Activated naive CD4-positive, alpha-beta T cell treated with Interleukin-2 at 50 U/mL for 16 hours (primary cell): ENCODE measurements around the gene WNT6.

Experiments
- DNase-seq: peaks from one replicate; pipeline ENCODE4 v3.0.0-alpha.2; 2020

Gene WNT6

GRCh38 chr2:218895326-218895725 lies 35.7 kb downstream of the WNT6 start:
- DNase-seq = no peak

- DNase-seq = no peak
Observed at GRCh38 chr2:218895759-218896500, 36.3 kb downstream of the WNT6 start.

DNA sequence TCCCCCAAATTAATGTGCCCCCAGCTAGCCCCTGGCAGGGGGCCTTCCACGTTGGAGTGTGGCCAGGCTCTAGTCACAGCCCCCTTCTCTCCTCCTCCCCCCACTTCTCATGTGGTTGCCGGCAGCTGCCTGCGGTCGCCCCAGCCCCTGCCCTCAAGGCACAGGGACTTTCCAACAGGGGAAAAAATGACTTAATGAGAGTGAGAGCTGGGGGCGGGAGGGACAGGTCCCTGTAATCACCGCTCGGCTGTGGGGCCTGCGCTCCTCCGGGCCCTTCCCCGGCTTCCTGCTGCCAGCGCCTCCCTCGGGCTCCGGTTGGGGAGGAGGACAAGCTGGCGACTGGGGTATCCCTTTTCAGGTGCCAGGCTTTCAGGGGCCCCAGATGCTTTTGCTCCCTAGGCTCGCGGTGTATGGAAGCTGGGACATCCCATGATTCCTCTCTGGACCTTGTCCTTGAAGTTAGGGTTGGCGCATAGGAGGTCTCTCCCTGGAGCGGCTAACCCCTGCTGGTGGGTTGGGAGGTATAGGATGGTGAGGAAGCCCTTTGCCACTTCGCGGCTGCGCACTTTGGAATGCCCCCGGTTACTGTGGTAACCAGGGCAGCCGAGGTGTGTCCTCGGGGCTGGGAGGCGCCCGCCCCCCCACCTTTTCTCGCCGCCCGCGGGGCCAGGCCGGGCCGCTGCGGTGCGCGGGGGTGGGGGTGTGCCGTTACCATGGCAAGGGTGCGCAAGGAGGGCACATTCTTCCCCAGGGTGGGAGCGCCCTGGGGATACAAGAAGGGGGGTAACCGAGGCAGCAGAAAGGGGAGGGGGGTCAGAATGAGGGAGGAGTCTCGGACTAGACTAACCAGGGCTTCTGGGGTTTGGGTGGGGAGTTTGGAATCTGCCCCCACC lies 37.1 kb downstream of the WNT6 start:
- DNase-seq = peak; percentile 91

GRCh38 chr2:218897394-218898108 lies 37.9 kb downstream of the WNT6 start:
- no peak for DNase-seq

DNA sequence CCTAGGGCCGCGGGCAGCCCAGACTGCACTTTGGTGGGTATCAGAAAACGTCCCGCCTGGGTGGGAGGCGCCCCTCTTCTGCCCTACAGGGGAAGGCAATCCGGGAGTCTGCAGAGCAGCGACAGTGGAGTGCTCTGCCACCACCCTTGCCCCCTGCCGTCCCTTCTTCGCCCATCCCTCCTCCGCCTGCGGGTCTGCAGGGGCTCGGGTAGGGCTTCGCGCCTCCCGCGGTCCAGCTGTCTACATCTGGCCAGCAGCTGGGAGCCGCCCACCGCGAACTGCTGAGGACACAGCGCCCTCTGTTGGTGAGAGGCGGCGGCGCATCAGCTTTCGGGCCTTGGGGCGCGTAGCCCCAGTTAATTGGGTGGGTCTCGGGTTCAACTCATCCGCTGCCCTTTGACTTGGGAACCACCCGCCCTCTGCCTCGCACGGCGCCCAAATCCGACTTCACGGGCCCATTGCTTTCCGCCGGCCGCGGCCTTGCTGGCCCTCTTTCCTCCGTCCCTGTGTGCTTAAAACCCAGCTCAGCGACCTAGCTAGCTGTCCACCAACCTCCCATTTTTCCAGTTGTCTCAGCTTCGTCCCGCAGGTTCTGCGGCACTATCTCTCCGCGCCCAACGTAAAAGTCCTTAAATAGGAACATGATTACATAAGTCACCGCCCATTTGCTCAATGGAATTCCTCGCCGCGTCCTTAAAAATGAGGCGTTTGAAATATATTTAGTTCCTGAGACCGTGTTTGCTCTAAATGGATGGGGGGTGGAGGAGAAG lies 38.7 kb downstream of the WNT6 start:
- peak; percentile 87 for DNase-seq

DNA sequence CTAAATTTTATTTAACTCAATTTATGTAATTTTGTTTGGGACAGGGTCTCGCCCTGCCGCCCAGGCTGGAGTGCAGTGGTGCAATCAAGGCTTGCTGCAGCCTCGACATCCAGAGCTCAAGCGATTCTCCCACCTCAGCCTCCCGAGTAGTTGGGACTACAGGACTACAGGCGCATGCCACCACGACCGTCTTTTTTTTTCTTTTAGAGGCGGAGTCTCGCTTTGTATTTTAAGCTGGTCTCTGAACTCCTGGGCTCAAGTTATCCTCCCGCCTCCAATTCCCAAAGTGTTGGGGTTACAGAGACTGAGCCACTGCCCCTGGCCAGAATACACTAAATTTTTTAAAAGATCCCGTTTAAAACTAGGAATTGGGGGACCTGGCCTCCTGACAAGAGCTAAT lies 39.5 kb downstream of the WNT6 start:
- DNase-seq = no peak

DNA sequence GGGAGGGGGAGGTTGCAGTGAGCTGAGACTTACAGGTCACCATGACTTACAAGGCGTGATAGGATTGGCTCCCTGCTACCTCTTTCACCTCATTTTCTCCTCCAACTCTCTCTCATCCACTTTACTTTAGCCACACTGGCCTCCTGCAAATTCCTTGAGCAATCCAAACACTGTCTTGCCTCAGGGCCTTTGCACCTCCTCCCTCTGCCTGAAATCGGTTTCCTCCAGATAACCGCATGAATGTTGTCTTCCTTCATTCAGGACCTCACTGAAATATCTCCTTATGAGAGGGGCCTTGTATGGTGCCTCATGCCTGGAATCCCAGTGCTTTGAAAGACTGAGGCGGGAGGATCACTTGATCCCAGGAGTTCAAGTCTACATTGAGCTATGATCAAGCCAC lies 42.8 kb downstream of the WNT6 start:
- no peak for DNase-seq

DNA sequence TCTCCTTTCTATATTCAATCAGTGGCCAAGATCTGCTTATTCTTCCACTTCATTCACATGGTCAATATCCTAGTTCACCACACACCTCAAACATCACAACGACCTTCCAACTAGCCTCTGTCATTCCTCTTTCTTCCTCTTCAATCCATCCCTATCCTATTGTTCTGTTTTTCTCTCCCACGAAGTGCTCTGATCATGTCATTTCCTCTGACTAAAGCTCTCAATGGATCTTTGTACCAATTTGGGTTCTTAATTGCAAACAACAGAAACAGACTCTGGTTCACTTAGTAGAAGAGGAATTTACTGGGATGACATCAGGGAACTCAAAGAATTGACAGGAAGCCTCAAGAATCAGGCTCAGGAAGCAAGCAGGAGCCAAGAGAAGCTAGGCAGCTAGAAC lies 44.6 kb downstream of the WNT6 start:
- DNase-seq = no peak

DNA sequence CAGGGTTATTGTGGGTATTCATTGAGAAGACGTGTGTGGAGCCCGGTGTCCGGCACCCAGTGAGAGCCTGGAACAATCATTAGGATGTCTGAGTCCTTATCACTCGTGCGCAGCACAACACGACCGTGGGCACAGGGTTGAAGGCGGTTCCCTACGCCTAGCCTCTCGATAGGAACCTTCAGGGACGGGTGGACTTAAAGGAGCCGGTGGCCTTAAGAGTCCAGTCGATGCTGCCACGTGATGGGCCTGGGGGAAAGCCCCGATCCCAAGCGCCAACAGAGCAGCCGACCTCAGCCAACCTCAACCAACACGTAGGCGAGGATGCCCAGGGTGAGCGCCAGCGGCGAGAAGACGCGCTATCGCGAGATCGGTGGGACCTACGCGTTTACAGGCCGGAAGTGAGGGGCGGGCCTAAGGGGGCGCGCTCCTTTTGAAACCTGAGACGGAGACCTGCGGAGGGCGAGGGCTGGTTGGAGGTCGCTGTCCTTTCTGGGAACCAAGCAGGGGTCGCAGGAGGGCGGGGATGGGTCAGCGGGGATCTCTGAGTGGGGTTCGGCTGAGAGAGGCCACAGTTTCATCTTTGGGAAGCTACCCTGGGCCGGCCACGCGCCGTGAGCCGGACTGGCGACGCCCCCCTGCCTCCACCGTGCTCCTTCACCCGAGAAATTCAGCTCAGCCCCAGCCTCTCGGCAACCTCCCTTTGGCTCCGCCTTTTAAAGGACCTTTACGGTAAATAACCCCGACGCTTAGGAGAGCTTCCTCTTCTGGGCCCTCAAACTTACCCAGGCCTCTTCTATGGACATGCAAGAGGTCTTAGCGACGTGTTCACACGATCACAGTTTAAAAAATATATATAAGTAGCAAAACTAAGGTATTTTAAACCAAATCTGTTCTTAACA lies 49.4 kb downstream of the WNT6 start:
- DNase-seq = peak; percentile 91

GRCh38 chr2:218910741-218911140 lies 51.1 kb downstream of the WNT6 start:
- no peak for DNase-seq

DNA sequence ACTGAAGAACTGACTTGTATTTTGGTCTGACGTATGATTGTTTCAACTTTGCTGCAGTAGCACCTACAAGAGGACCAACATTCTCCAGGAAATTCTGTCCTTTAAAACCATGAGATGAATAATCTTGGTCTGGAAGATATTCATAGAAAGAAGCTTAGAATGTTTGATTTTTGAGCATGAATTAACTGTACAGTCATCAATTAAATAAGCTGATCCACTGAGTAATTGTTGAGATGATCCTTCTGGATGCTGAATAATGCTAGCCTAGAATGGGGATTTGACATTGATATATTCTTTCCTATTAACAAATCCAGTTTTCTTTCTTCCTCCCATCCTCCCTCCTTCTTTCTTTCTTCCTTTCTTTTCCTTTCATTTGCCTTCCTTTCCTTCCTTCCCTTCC lies 60.9 kb downstream of the WNT6 start:
- no peak for DNase-seq
